Activated CD8-positive, alpha-beta memory T cell treated with anti-CD3 and anti-CD28 coated beads, Interleukin-2, amount 50 U/mL, for 48 hours (primary cell): ENCODE measurements around the gene MRNIP.

Experiments
- DNase-seq: peaks from one replicate; pipeline ENCODE4 v3.0.0-alpha.2; 2020

The MRNIP gene

GRCh38 chr5:179788193-179788854 lies 70.3 kb downstream of the MRNIP start:
- no peak for DNase-seq
